ENCODE data around the gene GRID2.

- TF ChIP-seq POLR2A (IDR thresholded peaks at IDR 0.05; ENCODE audit: low read depth, low read length) (no peak), TAF1 (IDR thresholded peaks at IDR 0.05; ENCODE audit: borderline replicate concordance, low read depth, low read length) (no peak)
Observed at GRCh38 chr4:92812652-92813051, 508.9 kb downstream of the GRID2 start.
